Bronchial epithelial cell (primary cell): ENCODE data around the gene CACYBP. TPM values are rescaled to one million over a fixed set of nuclear protein-coding genes. Genes with fewer than 3 reads are reported as not detected.

Experiments
- DNase-seq: peaks from one replicate; pipeline ENCODE4 v3.0.0-alpha.2; 2010; ENCODE audit warnings: low read depth
- FAIRE-seq: peaks from 2 replicates; lab custom pipeline; 2011; peaks lifted over from hg19 to GRCh38; lab: Jason Lieb, UNC
- H3K27me3 ChIP-seq: 2 replicates; pipeline ENCODE4 v1.5.1; 2011; ENCODE audit warnings: low read length; ENCODE audit not compliant: control insufficient read depth, insufficient read depth
- H3K36me3 ChIP-seq: 2 replicates; pipeline ENCODE4 v1.5.1; 2011; ENCODE audit warnings: low read length; ENCODE audit not compliant: control insufficient read depth, insufficient read depth
- H3K4me3 ChIP-seq: 2 replicates; pipeline ENCODE4 v1.5.1; 2011; ENCODE audit warnings: mild to moderate bottlenecking, low read depth, low read length, control low read depth
- total RNA-seq: library from RNA; depleted of rRNA; stranded (reverse); fragments of >200 nt; gene quantifications from 2 replicates; pipeline ENCODE4 v1.2.1, GENCODE V29; 2014
- TF ChIP-seq, protein P1 (sequence below): IDR thresholded peaks from 2 replicates; pipeline ENCODE4 v1.5.1; 2011; ENCODE audit warnings: mild to moderate bottlenecking, moderate library complexity, low read length, control low read depth, inconsistent platforms; ENCODE audit not compliant: insufficient read depth, severe bottlenecking

CACYBP gene
- total RNA-seq, 1 donor from 2014 or later: 44.2 TPM

- H3K36me3 ChIP-seq: no peaks in the 10 kb centered on the region
- no peak overlapping the region for H3K4me3 ChIP-seq
- no peak for FAIRE-seq
- peak; percentile 47 for DNase-seq
- no peaks in the 10 kb centered on the region for H3K27me3 ChIP-seq
- TF ChIP-seq, protein P1, sequence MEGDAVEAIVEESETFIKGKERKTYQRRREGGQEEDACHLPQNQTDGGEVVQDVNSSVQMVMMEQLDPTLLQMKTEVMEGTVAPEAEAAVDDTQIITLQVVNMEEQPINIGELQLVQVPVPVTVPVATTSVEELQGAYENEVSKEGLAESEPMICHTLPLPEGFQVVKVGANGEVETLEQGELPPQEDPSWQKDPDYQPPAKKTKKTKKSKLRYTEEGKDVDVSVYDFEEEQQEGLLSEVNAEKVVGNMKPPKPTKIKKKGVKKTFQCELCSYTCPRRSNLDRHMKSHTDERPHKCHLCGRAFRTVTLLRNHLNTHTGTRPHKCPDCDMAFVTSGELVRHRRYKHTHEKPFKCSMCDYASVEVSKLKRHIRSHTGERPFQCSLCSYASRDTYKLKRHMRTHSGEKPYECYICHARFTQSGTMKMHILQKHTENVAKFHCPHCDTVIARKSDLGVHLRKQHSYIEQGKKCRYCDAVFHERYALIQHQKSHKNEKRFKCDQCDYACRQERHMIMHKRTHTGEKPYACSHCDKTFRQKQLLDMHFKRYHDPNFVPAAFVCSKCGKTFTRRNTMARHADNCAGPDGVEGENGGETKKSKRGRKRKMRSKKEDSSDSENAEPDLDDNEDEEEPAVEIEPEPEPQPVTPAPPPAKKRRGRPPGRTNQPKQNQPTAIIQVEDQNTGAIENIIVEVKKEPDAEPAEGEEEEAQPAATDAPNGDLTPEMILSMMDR: no peak
These were observed 30.9 kb upstream of the CACYBP start for GRCh38 chr1:174968750-174969244.

- H3K36me3 ChIP-seq: no peaks in the 10 kb centered on the region
- no peak for FAIRE-seq
- H3K27me3 ChIP-seq: no peaks in the 10 kb centered on the region
- DNase-seq: no peak
- H3K4me3 ChIP-seq: no peak overlapping the region
- TF ChIP-seq, protein P1: no peak
These were observed 29.8 kb upstream of the CACYBP start for GRCh38 chr1:174969977-174970376.

DNA sequence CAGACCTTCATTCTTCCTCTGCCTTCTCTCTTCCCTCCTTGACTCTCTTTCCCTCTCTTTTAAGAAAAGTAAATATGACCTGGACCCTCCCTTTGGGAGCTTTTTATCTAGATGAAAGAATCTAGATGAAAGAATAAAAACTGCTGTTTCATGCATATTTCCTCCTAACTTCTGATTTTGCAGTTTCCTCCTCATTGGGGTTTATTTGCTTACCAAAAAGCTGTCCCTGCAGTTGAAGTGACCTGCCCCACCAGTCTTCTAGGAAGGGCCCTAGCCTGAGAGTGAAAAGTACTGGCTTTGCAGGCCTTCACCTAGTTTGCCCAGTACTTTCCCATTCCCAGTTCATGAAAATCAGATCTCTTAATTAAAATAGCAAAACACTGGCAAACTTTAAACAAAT, 28.3 kb upstream of the CACYBP start:
- no peak for FAIRE-seq
- Histone ChIP-seq H3K36me3 (no peaks in the 10 kb centered on the region), H3K27me3 (no peaks in the 10 kb centered on the region), H3K4me3 (no peak overlapping the region)
- DNase-seq: no peak
- TF ChIP-seq, protein P1: no peak

- H3K36me3 ChIP-seq: no peaks in the 10 kb centered on the region
- no peaks in the 10 kb centered on the region for H3K27me3 ChIP-seq
- DNase-seq: no peak
- no peak for FAIRE-seq
- no peak overlapping the region for H3K4me3 ChIP-seq
- TF ChIP-seq, protein P1: no peak
These were observed 27.8 kb upstream of the CACYBP start for GRCh38 chr1:174971902-174972301.

- TF ChIP-seq, protein P1: no peak
- Histone ChIP-seq H3K27me3 (no peaks in the 10 kb centered on the region), H3K4me3 (no peak overlapping the region), H3K36me3 (no peaks in the 10 kb centered on the region)
- DNase-seq (no peak), FAIRE-seq (no peak)
These were observed 25.0 kb upstream of the CACYBP start for GRCh38 chr1:174974711-174975119.

DNA sequence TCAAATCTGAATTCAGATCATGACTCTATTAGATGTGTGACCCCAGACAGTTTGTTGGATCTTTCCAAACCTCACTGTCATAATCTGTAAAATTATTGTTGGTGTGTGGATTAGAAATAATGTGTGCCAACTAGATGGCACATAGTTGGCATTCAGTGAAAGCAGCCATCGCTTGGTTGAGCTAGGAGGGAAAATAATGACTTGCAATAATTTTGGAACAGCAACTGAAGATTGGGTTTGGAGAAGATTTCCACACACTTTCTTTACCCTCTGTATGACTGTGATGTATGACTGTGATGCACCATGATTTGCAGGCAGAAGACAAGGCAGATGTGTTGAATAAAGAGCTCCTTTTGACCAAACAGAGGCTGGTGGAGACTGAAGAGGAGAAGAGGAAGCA, 24.0 kb upstream of the CACYBP start:
- Histone ChIP-seq H3K27me3 (no peaks in the 10 kb centered on the region), H3K36me3 (no peaks in the 10 kb centered on the region), H3K4me3 (no peak overlapping the region)
- DNase-seq (no peak), FAIRE-seq (no peak)
- TF ChIP-seq, protein P1: no peak
